GM06990 (cell line): ENCODE measurements around the gene DLG2.
A peak's percentile ranks its signal among the peaks of the same experiment; 100 is the strongest.

Experiments used
- DNase-seq: peaks from one replicate; pipeline ENCODE4 v3.0.0-alpha.2; 2011; ENCODE audit not compliant: insufficient read length; ENCODE audit errors: extremely low read depth
- H3K27me3 ChIP-seq: replicated peaks from 2 replicates; pipeline ENCODE4 v1.6.0; 2011; ENCODE audit warnings: low read length; ENCODE audit not compliant: control insufficient read depth, insufficient read depth
- H3K36me3 ChIP-seq: 2 replicates; pipeline ENCODE4 v1.5.1; 2011; ENCODE audit warnings: low read length; ENCODE audit not compliant: control insufficient read depth, insufficient read depth
- H3K4me3 ChIP-seq: replicated peaks from 2 replicates; pipeline ENCODE4 v1.5.1; 2011; ENCODE audit warnings: low read depth, mild to moderate bottlenecking, control low read depth, low read length
- CTCF ChIP-seq: IDR thresholded peaks from 2 replicates; pipeline ENCODE4 v1.5.1; 2011; ENCODE audit warnings: low read length, control low read depth, mild to moderate bottlenecking, inconsistent platforms; ENCODE audit not compliant: insufficient read depth, poor library complexity, severe bottlenecking

DLG2 gene

GRCh38 chr11:84455691-84456090, 1171.5 kb downstream of the DLG2 start:
- no peak for TF ChIP-seq CTCF
- H3K36me3 ChIP-seq: no peaks in the 10 kb centered on the region

GRCh38 chr11:84452211-84452610, 1174.9 kb downstream of the DLG2 start:
- DNase-seq: no peak
- Histone ChIP-seq H3K4me3 (no peak overlapping the region), H3K27me3 (no peaks in the 10 kb centered on the region), H3K36me3 (no peaks in the 10 kb centered on the region)
- no peak for TF ChIP-seq CTCF

More at GRCh38 chr11:84455691-84456090, 1171.5 kb downstream of the DLG2 start:
- H3K4me3 ChIP-seq: no peak overlapping the region
- DNase-seq: no peak
- H3K27me3 ChIP-seq: no peaks in the 10 kb centered on the region

GRCh38 chr11:84438565-84438964, 1188.6 kb downstream of the DLG2 start:
- Histone ChIP-seq H3K36me3 (no peaks in the 10 kb centered on the region), H3K27me3 (no peaks in the 10 kb centered on the region), H3K4me3 (no peak overlapping the region)
- DNase-seq: no peak
- no peak for TF ChIP-seq CTCF

- Histone ChIP-seq H3K4me3 (no peak overlapping the region), H3K36me3 (no peaks in the 10 kb centered on the region), H3K27me3 (no peaks in the 10 kb centered on the region)
- no peak for TF ChIP-seq CTCF
- peak; percentile 11 for DNase-seq
These were observed 1189.8 kb downstream of the DLG2 start for GRCh38 chr11:84437071-84437980.

- DNase-seq: no peak
- Histone ChIP-seq H3K27me3 (no peaks in the 10 kb centered on the region), H3K4me3 (no peak overlapping the region), H3K36me3 (no peaks in the 10 kb centered on the region)
- no peak for TF ChIP-seq CTCF
These were observed 1196.5 kb downstream of the DLG2 start for GRCh38 chr11:84430661-84431060.
